Thoracic aorta (tissue), 2 donors: ENCODE measurements around the gene HS6ST3. TPM values are rescaled to one million over a fixed set of nuclear protein-coding genes. Genes with fewer than 3 reads are reported as not detected.

ENCODE experiments used
- ATAC-seq: fragments of 150-250 bp; one replicate; pipeline ENCODE4 v1.8.0; 2017; ENCODE audit warnings: low read depth; ENCODE audit not compliant: insufficient number of reproducible peaks, low FRiP score
- DNase-seq: peaks from one replicate; pipeline ENCODE4 v3.0.0-alpha.2; 2020; ENCODE audit warnings: low spot score
- H3K27ac ChIP-seq, 2 donors: fragments of 200-600 bp; sonication (generic); 1 replicate in 1 of 2; 2 replicates in 1 of 2; pipeline ENCODE4 v1.5.1; 2016; ENCODE audit warnings: mild to moderate bottlenecking in 2 of 2, moderate library complexity in 2 of 2
- H3K27me3 ChIP-seq: fragments of 200-600 bp; sonication (generic); replicated peaks from 2 replicates; pipeline ENCODE4 v1.6.0; 2016; ENCODE audit warnings: mild to moderate bottlenecking; ENCODE audit not compliant: insufficient read depth
- H3K36me3 ChIP-seq: fragments of 200-600 bp; sonication (generic); one replicate; pipeline ENCODE4 v1.5.1; 2016
- H3K4me1 ChIP-seq, 2 donors: fragments of 200-600 bp; sonication (generic); 1 replicate in 1 of 2; 2 replicates in 1 of 2; pipeline versions ENCODE4 v1.5.1 to v1.6.0; 2016; ENCODE audit warnings: low read depth in 2 of 2, mild to moderate bottlenecking in 1 of 2; ENCODE audit not compliant: control insufficient read depth in 1 of 2
- H3K4me3 ChIP-seq: fragments of 200-600 bp; sonication (generic); 2 replicates; pipeline ENCODE4 v1.5.1; 2016; ENCODE audit warnings: mild to moderate bottlenecking
- H3K9me3 ChIP-seq: fragments of 200-600 bp; sonication (generic); 2 replicates; pipeline ENCODE4 v1.5.1; 2016
- CTCF ChIP-seq: fragments of 200-600 bp; sonication (generic); IDR thresholded peaks from one replicate; pipeline ENCODE4 v1.5.1; 2019; ENCODE audit warnings: antibody characterized with exemption
- total RNA-seq, 2 donors: library from RNA; depleted of rRNA; stranded (reverse); fragments of >200 nt; gene quantifications; one replicate each; pipeline versions ENCODE4 v1.1.0 to v1.2.3, GENCODE V29; 2016

HS6ST3 gene
- total RNA-seq, 2 donors from 2014 or later, result 1.1 to 1.8 TPM

- Histone ChIP-seq H3K36me3 (no peaks in the 10 kb centered on the region), H3K9me3 (no peaks in the 10 kb centered on the region), H3K4me3 (no peak overlapping the region), H3K4me1 (no peaks in the 10 kb centered on the region), H3K27me3 (no peaks in the 10 kb centered on the region), H3K27ac (no peak overlapping the region)
- DNase-seq (no peak), ATAC-seq (no peak)
- TF ChIP-seq CTCF, result no peak
Measured at GRCh38 chr13:96749825-96750224, 659.9 kb downstream of the HS6ST3 start.

GRCh38 chr13:96751089-96751488 lies 661.2 kb downstream of the HS6ST3 start:
- no peaks in the 10 kb centered on the region for H3K4me1 ChIP-seq
- H3K4me3 ChIP-seq, result no peak overlapping the region
- no peaks in the 10 kb centered on the region for H3K36me3 ChIP-seq
- no peak overlapping the region for H3K27ac ChIP-seq
- ATAC-seq, result no peak
- H3K27me3 ChIP-seq, result no peaks in the 10 kb centered on the region
- no peak for TF ChIP-seq CTCF
- no peak for DNase-seq
- H3K9me3 ChIP-seq, result no peaks in the 10 kb centered on the region

- Histone ChIP-seq H3K27ac (no peak overlapping the region), H3K9me3 (no peaks in the 10 kb centered on the region), H3K27me3 (no peaks in the 10 kb centered on the region), H3K4me1 (no peaks in the 10 kb centered on the region), H3K36me3 (no peaks in the 10 kb centered on the region), H3K4me3 (no peak overlapping the region)
- TF ChIP-seq CTCF, result no peak
- DNase-seq (no peak), ATAC-seq (no peak)
Measured at GRCh38 chr13:96762876-96763275, 673.0 kb downstream of the HS6ST3 start.

GRCh38 chr13:96766306-96766705 lies 676.4 kb downstream of the HS6ST3 start:
- ATAC-seq (no peak), DNase-seq (no peak)
- TF ChIP-seq CTCF, result no peak
- Histone ChIP-seq H3K4me1 (no peaks in the 10 kb centered on the region), H3K36me3 (no peaks in the 10 kb centered on the region), H3K27me3 (no peaks in the 10 kb centered on the region), H3K9me3 (no peaks in the 10 kb centered on the region), H3K4me3 (no peak overlapping the region), H3K27ac (no peak overlapping the region)

DNA sequence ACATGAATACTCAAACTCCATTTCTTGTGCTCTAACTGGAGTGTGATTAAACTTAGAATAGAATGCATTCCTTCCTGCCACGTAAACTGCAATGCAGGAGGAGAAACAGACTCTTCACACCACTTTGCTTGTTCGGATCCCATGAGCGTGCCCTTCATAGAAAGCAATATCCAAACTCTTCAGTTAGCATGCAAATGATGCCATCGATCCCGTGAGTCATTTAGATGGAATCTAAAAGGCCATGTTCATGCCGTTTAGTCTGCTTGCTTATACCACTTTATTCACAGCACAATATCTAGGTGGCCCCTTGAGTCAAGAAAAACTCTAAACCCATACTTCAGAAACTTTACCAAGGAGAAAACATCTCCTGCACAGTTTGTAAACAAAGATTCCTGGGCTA lies 678.6 kb downstream of the HS6ST3 start:
- no peaks in the 10 kb centered on the region for H3K4me1 ChIP-seq

More for the DNA sequence above, 678.6 kb downstream of the HS6ST3 start:
- TF ChIP-seq CTCF, result no peak
- Histone ChIP-seq H3K36me3 (no peaks in the 10 kb centered on the region), H3K9me3 (no peaks in the 10 kb centered on the region), H3K27ac (no peak overlapping the region), H3K27me3 (no peaks in the 10 kb centered on the region), H3K4me3 (no peak overlapping the region)
- DNase-seq (no peak), ATAC-seq (no peak)
